ENCODE measurements around the gene LCP1. TPM values are rescaled to one million over a fixed set of nuclear protein-coding genes. Genes with fewer than 3 reads are reported as not detected.

The LCP1 gene
- total RNA-seq, 1 experiment from 2014 or later, result 54.6 TPM

- no TSS peak for BruUV-seq (replicated peaks)
- Mint-ChIP-seq H3K27me3 (ENCODE audit: unreplicated experiment) (peaks cover 10% of the 10 kb centered on the region), H3K36me3 (ENCODE audit: insufficient read depth, unreplicated experiment) (no peaks in the 10 kb centered on the region), H3K4me3 (ENCODE audit: low read depth, unreplicated experiment) (no peak within 1 kb of the TSS), H3K27ac (ENCODE audit: unreplicated experiment) (no peak within 1 kb of the TSS), H3K4me1 (ENCODE audit: low read depth, unreplicated experiment) (no peaks in the 10 kb centered on the region), H3K9me3 (ENCODE audit: low read depth, unreplicated experiment) (no peaks in the 10 kb centered on the region)
- CTCF ChIA-PET, result no interaction called here
- intact Hi-C loops (cut with micrococcal nuclease; ENCODE audit: unreplicated experiment), result no loop called here
- DNase-seq, result no peak
- no peak for TF ChIP-seq CTCF (IDR thresholded peaks at IDR 0.05; ENCODE audit: unreplicated experiment)
Measured at GRCh38 chr13:46104868-46105267, 77.1 kb downstream of the LCP1 start, which contains the start of gene CPB2. CPB2 (minus strand) TSS chr13:46105033; CDS start chr13:46105009, 24 bp downstream.

DNA sequence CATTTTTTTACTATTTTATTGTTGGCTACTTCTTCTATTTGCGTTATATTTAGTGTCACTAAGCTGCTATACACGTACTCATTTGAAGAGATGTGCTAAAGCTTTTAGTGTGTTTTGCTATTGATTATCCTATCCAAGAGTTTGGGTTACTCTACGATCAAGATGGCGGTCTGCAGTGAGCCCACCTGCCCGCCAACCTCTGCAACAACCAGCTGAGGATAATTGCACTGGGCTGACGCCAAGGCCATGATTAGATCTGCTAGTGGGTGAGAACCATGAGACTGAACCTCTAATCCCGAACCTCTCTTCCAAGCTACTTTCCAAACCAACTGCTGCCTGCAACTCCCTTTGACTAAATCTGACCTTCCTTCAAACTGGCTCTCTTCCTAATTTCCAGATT lies 78.9 kb downstream of the LCP1 start:
- H3K4me3 Mint-ChIP-seq (ENCODE audit: low read depth, unreplicated experiment), result no peak overlapping the region
- no peaks in the 10 kb centered on the region for H3K4me1 Mint-ChIP-seq (ENCODE audit: low read depth, unreplicated experiment)
- H3K36me3 Mint-ChIP-seq (ENCODE audit: insufficient read depth, unreplicated experiment), result no peaks in the 10 kb centered on the region
- TF ChIP-seq CTCF (IDR thresholded peaks at IDR 0.05; ENCODE audit: unreplicated experiment), result no peak
- no TSS peak for BruUV-seq (replicated peaks)
- no peak for DNase-seq
- no peak overlapping the region for H3K27ac Mint-ChIP-seq (ENCODE audit: unreplicated experiment)
- intact Hi-C loops (cut with micrococcal nuclease; ENCODE audit: unreplicated experiment), result no loop called here
- H3K27me3 Mint-ChIP-seq (ENCODE audit: unreplicated experiment), result peaks cover 8% of the 10 kb centered on the region
- no peaks in the 10 kb centered on the region for H3K9me3 Mint-ChIP-seq (ENCODE audit: low read depth, unreplicated experiment)
- CTCF ChIA-PET, result no interaction called here

DNA sequence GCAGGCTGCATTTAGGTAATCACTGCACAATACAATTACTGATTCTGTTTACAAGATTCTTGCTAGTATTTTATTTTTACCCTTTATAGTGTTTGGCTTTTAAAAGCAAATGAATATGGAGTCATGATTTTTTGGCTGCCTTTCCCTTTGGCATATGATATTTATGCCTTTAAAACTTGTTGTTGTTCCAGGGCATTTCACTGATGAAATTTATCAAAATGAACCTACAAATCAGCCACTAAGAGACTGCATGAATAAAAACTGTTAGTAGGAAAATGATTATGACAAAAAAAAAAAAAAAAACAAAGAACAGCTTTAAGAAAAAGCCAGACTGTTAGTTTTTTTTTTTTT lies 79.7 kb downstream of the LCP1 start:
- H3K27ac Mint-ChIP-seq (ENCODE audit: unreplicated experiment), result no peak overlapping the region
- intact Hi-C loops (cut with micrococcal nuclease; ENCODE audit: unreplicated experiment), result no loop called here
- CTCF ChIA-PET, result interaction anchor here (0.8 kb wide), 1 partner anchor 10 kb away, joined by 3 read pairs; no protein-coding TSS in a partner anchor
- DNase-seq, result no peak
- peaks cover 8% of the 10 kb centered on the region for H3K27me3 Mint-ChIP-seq (ENCODE audit: unreplicated experiment)
- no peak for TF ChIP-seq CTCF (IDR thresholded peaks at IDR 0.05; ENCODE audit: unreplicated experiment)
- H3K4me3 Mint-ChIP-seq (ENCODE audit: low read depth, unreplicated experiment), result no peak overlapping the region
- no TSS peak for BruUV-seq (replicated peaks)
- H3K9me3 Mint-ChIP-seq (ENCODE audit: low read depth, unreplicated experiment), result no peaks in the 10 kb centered on the region
- no peaks in the 10 kb centered on the region for H3K36me3 Mint-ChIP-seq (ENCODE audit: insufficient read depth, unreplicated experiment)
- H3K4me1 Mint-ChIP-seq (ENCODE audit: low read depth, unreplicated experiment), result no peaks in the 10 kb centered on the region

- CTCF ChIA-PET, result interaction anchor here (0.8 kb wide), 1 partner anchor 11 kb away, joined by 3 read pairs; no protein-coding TSS in a partner anchor
- H3K27ac Mint-ChIP-seq (ENCODE audit: unreplicated experiment), result no peak overlapping the region
- no peaks in the 10 kb centered on the region for H3K9me3 Mint-ChIP-seq (ENCODE audit: low read depth, unreplicated experiment)
- H3K4me1 Mint-ChIP-seq (ENCODE audit: low read depth, unreplicated experiment), result no peaks in the 10 kb centered on the region
- H3K4me3 Mint-ChIP-seq (ENCODE audit: low read depth, unreplicated experiment), result no peak overlapping the region
- H3K27me3 Mint-ChIP-seq (ENCODE audit: unreplicated experiment), result peaks cover 8% of the 10 kb centered on the region
- BruUV-seq (replicated peaks), result no TSS peak
- no peaks in the 10 kb centered on the region for H3K36me3 Mint-ChIP-seq (ENCODE audit: insufficient read depth, unreplicated experiment)
- intact Hi-C loops (cut with micrococcal nuclease; ENCODE audit: unreplicated experiment), result no loop called here
- no peak for TF ChIP-seq CTCF (IDR thresholded peaks at IDR 0.05; ENCODE audit: unreplicated experiment)
- no peak for DNase-seq
Measured at GRCh38 chr13:46101484-46102254, 80.3 kb downstream of the LCP1 start.
